GM23338 (cell line): ENCODE measurements around the gene LRMDA. TPM values are rescaled to one million over a fixed set of nuclear protein-coding genes. Genes with fewer than 3 reads are reported as not detected.

Experiments used
- ATAC-seq: fragments of 200-7000 bp; cut with Tn5 transposase; 3 replicates; pipeline ENCODE4 v1.9.1; 2020
- DNase-seq: peaks from one replicate; pipeline ENCODE4 v3.0.0-alpha.2; 2015; ENCODE audit warnings: low spot score
- H2AFZ ChIP-seq: fragments of 200-600 bp; sonication (generic); 2 replicates; pipeline ENCODE4 v1.8.0; 2016; ENCODE audit warnings: antibody characterized with exemption, mild to moderate bottlenecking, moderate library complexity
- H3F3A ChIP-seq: fragments of 200-600 bp; sonication (generic); replicated peaks from 2 replicates; pipeline ENCODE4 v1.8.0; 2017; ENCODE audit warnings: antibody characterized with exemption, mixed run types, low read depth
- H3K27ac ChIP-seq: fragments of 200-600 bp; sonication (generic); 2 replicates; pipeline ENCODE4 v1.6.1; 2016; ENCODE audit warnings: low read depth
- H3K27me3 ChIP-seq: fragments of 200-600 bp; sonication (generic); 2 replicates; pipeline ENCODE4 v1.8.0; 2016; ENCODE audit warnings: mild to moderate bottlenecking, mixed run types, moderate library complexity; ENCODE audit not compliant: insufficient read depth
- H3K36me3 ChIP-seq: fragments of 200-600 bp; sonication (generic); 2 replicates; pipeline ENCODE4 v1.8.0; 2016; ENCODE audit warnings: mild to moderate bottlenecking; ENCODE audit not compliant: insufficient read depth
- H3K4me1 ChIP-seq: fragments of 200-600 bp; sonication (generic); 2 replicates; pipeline ENCODE4 v1.8.0; 2016; ENCODE audit warnings: mild to moderate bottlenecking, moderate library complexity; ENCODE audit not compliant: insufficient read depth
- H3K4me2 ChIP-seq: fragments of 200-600 bp; sonication (generic); 2 replicates; pipeline ENCODE4 v1.7.1; 2017; ENCODE audit warnings: mixed run types
- H3K4me3 ChIP-seq: fragments of 200-600 bp; sonication (generic); 2 replicates; pipeline ENCODE4 v1.6.1; 2016; ENCODE audit warnings: mixed run types
- H3K79me2 ChIP-seq: fragments of 200-600 bp; sonication (generic); replicated peaks from 2 replicates; pipeline ENCODE4 v1.8.0; 2017; ENCODE audit warnings: mild to moderate bottlenecking; ENCODE audit not compliant: insufficient read depth
- H3K9me2 ChIP-seq: fragments of 200-600 bp; sonication (generic); 2 replicates; pipeline ENCODE4 v1.8.0; 2017; ENCODE audit not compliant: insufficient read depth
- H4K20me1 ChIP-seq: fragments of 200-600 bp; sonication (generic); replicated peaks from 2 replicates; pipeline ENCODE4 v1.8.0; 2017; ENCODE audit warnings: mild to moderate bottlenecking; ENCODE audit not compliant: insufficient read depth
- H3K27ac Mint-ChIP-seq: 2 replicates; pipeline ENCODE4 v1.8.0; 2020; ENCODE audit warnings: inconsistent platforms, mild to moderate bottlenecking, moderate library complexity, mixed read lengths
- H3K27me3 Mint-ChIP-seq: 3 replicates; pipeline ENCODE4 v1.8.0; 2022; ENCODE audit warnings: low read depth, mild to moderate bottlenecking, moderate library complexity, mixed read lengths, inconsistent platforms; ENCODE audit not compliant: insufficient read depth, poor library complexity
- H3K36me3 Mint-ChIP-seq: 3 replicates; pipeline ENCODE4 v1.8.0; 2021; ENCODE audit warnings: low read depth, mild to moderate bottlenecking, inconsistent platforms, moderate library complexity, mixed read lengths
- H3K4me1 Mint-ChIP-seq: 3 replicates; pipeline ENCODE4 v1.8.0; 2020; ENCODE audit warnings: mild to moderate bottlenecking, inconsistent platforms, mixed read lengths
- H3K4me3 Mint-ChIP-seq: 3 replicates; pipeline ENCODE4 v1.8.0; 2021; ENCODE audit warnings: moderate library complexity, mild to moderate bottlenecking, inconsistent platforms, mixed read lengths
- H3K9me3 Mint-ChIP-seq: 3 replicates; pipeline ENCODE4 v1.8.0; 2020; ENCODE audit warnings: moderate library complexity, mild to moderate bottlenecking, inconsistent platforms, mixed read lengths
- CREB1 ChIP-seq: fragments of 250-450 bp; sonication (Bioruptor Pico); IDR thresholded peaks from 2 replicates; pipeline ENCODE4 v1.5.0; 2020; ENCODE audit warnings: low read depth, mild to moderate bottlenecking, moderate library complexity
- EZH2 ChIP-seq: fragments of 200-600 bp; sonication (generic); IDR thresholded peaks from one replicate; pipeline ENCODE4 v1.8.0; 2017; ENCODE audit warnings: antibody characterized with exemption, mild to moderate bottlenecking, low read depth; ENCODE audit not compliant: unreplicated experiment
- EZH2phosphoT487 ChIP-seq: fragments of 200-600 bp; sonication (generic); IDR thresholded peaks from one replicate; pipeline ENCODE4 v1.8.1; 2018; ENCODE audit warnings: antibody characterized with exemption; ENCODE audit not compliant: unreplicated experiment
- NANOG ChIP-seq: IDR thresholded peaks from 2 replicates; pipeline ENCODE4 v1.6.1; 2016; ENCODE audit warnings: antibody characterized with exemption, borderline replicate concordance
- POLR2AphosphoS5 ChIP-seq: IDR thresholded peaks from 2 replicates; pipeline ENCODE4 v1.6.1; 2016; ENCODE audit warnings: antibody characterized with exemption, low read depth
- STAT1 ChIP-seq: IDR thresholded peaks from one replicate; pipeline ENCODE4 v1.6.1; 2016; ENCODE audit warnings: antibody characterized with exemption; ENCODE audit not compliant: unreplicated experiment
- ZNF114 ChIP-seq: fragments of 250-450 bp; sonication (Bioruptor Pico); IDR thresholded peaks from 2 replicates; pipeline ENCODE4 v1.5.0; 2020; ENCODE audit warnings: mild to moderate bottlenecking, moderate library complexity
- ZNF331 ChIP-seq: fragments of 250-450 bp; sonication (Bioruptor Pico); IDR thresholded peaks from 2 replicates; pipeline ENCODE4 v1.5.0; 2020; ENCODE audit warnings: low read depth, mild to moderate bottlenecking, moderate library complexity
- polyA plus RNA-seq: library from polyadenylated mRNA; unstranded; fragments of >200 nt; fragmentation: Nextera tagmentation; extraction: Ambion mirVana; gene quantifications from 2 replicates; pipeline ENCODE4 v1.2.1, GENCODE V29; 2016
- total RNA-seq: library from RNA; depleted of rRNA; stranded (reverse); fragments of >200 nt; shearing (Covaris generic); gene quantifications from 2 replicates; pipeline ENCODE4 v1.2.3, GENCODE V29; 2014
- TF ChIP-seq, protein P1 (sequence below): IDR thresholded peaks from 2 replicates; pipeline ENCODE4 v1.6.1; 2016; ENCODE audit warnings: antibody characterized with exemption
- TF ChIP-seq, protein P2 (sequence below), 2 experiments: fragments of 200-600 bp in 1 of 2; sonication (generic) in 1 of 2; conservative IDR thresholded peaks; 2 replicates each; pipeline versions ENCODE4 v1.5.1 to v1.6.1; 2016 to 2017; ENCODE audit warnings: antibody characterized with exemption in 2 of 2, low read depth in 2 of 2, mild to moderate bottlenecking in 2 of 2, moderate library complexity in 1 of 2
- TF ChIP-seq, protein P3 (sequence below): IDR thresholded peaks from one replicate; pipeline ENCODE4 v1.6.1; 2018; ENCODE audit warnings: antibody characterized with exemption; ENCODE audit not compliant: unreplicated experiment

LRMDA gene
- total and polyA plus RNA-seq, 2 experiments from 2014 or later = 0.90 to 1.8 TPM

DNA sequence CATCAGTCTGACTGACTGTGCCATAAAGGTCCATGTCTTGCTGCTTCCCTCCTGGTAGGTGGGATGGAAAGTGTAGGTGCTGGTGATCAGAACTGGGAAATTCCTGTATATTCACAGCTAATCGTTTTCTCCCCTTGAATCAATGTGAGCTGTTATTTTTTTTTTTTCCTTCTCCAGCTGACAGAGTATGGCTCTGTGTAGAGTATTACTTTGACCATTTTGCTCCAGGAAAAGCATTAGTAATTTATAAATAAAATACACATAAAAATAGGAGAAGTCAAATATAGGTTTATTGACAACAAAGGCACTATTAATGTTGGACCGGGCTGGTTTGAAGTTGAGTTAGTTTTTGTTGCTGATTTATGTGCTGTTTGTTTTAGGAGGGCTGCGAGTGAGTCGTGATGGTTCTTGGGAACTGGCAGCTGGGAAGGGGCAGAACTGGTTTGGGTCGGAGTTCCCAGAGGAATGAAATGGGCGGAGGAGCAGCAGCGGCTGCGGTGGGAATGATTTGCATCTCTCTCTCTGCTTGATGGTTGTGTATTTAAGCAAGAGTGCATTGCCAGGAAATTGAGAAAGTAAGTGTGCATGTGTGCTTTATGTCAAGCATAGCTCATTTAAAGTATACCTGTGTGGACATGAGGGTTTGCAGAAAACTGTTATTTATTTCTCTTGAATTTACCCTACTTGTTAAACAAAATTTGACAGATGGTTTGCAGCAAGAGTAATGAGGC, 80.9 kb downstream of the LRMDA start:
- Mint-ChIP-seq H3K4me3 (no peak overlapping the region), H3K36me3 (peaks cover 5% of the 10 kb centered on the region; the same call in 2 of the 3 replicates), H3K4me1 (peaks cover 13% of the 10 kb centered on the region), H3K27me3 (peaks cover 8% of the 10 kb centered on the region), H3K27ac (no peak overlapping the region), H3K9me3 (peaks cover 10% of the 10 kb centered on the region)
- no peaks in the 10 kb centered on the region for H3K79me2 ChIP-seq
- H3K9me2 ChIP-seq = no peaks in the 10 kb centered on the region
- H3K4me2 ChIP-seq = peak overlapping the region; percentile 58; the same call in 1 of the 2 replicates
- no peak overlapping the region for H2AFZ ChIP-seq
- DNase-seq (peak; percentile 60), ATAC-seq (peak; percentile 81)
- H3F3A ChIP-seq = no peaks in the 10 kb centered on the region
- H4K20me1 ChIP-seq = no peaks in the 10 kb centered on the region; the same call in 1 of the 2 replicates
- no peak overlapping the region for H3K4me3 ChIP-seq
- H3K4me1 ChIP-seq = peaks cover 10% of the 10 kb centered on the region; the same call in 1 of the 2 replicates
- H3K27ac ChIP-seq = no peak overlapping the region
- no peaks in the 10 kb centered on the region for H3K27me3 ChIP-seq
- no peaks in the 10 kb centered on the region for H3K36me3 ChIP-seq
- TF ChIP-seq NANOG (no peak), EZH2 (no peak), EZH2phosphoT487 (no peak), STAT1 (no peak), ZNF114 (CRISPR knock-in tag) (no peak), ZNF331 (CRISPR knock-in tag) (no peak), POLR2AphosphoS5 (no peak)
- TF ChIP-seq, protein P1, sequence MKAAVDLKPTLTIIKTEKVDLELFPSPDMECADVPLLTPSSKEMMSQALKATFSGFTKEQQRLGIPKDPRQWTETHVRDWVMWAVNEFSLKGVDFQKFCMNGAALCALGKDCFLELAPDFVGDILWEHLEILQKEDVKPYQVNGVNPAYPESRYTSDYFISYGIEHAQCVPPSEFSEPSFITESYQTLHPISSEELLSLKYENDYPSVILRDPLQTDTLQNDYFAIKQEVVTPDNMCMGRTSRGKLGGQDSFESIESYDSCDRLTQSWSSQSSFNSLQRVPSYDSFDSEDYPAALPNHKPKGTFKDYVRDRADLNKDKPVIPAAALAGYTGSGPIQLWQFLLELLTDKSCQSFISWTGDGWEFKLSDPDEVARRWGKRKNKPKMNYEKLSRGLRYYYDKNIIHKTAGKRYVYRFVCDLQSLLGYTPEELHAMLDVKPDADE = no peak
- TF ChIP-seq, protein P2, sequence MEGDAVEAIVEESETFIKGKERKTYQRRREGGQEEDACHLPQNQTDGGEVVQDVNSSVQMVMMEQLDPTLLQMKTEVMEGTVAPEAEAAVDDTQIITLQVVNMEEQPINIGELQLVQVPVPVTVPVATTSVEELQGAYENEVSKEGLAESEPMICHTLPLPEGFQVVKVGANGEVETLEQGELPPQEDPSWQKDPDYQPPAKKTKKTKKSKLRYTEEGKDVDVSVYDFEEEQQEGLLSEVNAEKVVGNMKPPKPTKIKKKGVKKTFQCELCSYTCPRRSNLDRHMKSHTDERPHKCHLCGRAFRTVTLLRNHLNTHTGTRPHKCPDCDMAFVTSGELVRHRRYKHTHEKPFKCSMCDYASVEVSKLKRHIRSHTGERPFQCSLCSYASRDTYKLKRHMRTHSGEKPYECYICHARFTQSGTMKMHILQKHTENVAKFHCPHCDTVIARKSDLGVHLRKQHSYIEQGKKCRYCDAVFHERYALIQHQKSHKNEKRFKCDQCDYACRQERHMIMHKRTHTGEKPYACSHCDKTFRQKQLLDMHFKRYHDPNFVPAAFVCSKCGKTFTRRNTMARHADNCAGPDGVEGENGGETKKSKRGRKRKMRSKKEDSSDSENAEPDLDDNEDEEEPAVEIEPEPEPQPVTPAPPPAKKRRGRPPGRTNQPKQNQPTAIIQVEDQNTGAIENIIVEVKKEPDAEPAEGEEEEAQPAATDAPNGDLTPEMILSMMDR (conservative IDR thresholded peaks at IDR 0.05; ENCODE audit: low read depth in 2 of 2) = no peak

DNA sequence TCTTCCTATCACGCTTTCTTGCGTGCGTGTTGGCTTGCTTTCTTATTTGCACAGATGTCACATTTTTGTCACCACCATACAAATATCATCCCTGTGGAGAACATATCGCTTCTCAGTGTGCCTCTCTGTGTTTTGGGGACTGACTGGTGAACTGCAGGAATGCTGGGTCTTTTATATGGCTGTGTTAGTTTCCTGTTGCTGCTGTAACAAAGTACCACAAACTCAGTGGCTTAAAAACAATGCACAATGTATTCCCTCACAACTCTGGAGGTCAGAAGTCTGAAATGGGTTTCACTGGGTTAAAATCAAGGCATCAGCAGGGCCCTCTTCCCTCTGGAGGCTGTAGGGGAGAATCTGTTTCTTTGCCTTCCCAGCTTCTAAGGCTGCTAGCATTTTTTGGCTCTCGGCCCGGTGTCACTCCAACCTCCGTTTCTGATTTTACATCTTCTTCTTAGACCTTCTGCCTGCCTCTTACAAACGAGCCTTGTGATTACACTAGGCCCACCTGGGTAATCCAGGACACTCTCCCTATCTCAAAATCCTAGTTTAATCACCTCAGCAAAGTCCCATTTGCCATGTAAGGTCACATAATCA, 82.0 kb downstream of the LRMDA start:
- Histone ChIP-seq H3K27ac (no peak overlapping the region), H3K79me2 (no peaks in the 10 kb centered on the region), H2AFZ (peak overlapping the region; percentile 52; the same call in 1 of the 2 replicates), H3K27me3 (no peaks in the 10 kb centered on the region; the same call in 1 of the 2 replicates), H3K4me1 (peaks cover 10% of the 10 kb centered on the region; the same call in 1 of the 2 replicates), H3F3A (no peaks in the 10 kb centered on the region), H3K4me2 (no peak overlapping the region), H3K36me3 (no peaks in the 10 kb centered on the region), H3K9me2 (no peaks in the 10 kb centered on the region), H3K4me3 (no peak overlapping the region), H4K20me1 (no peaks in the 10 kb centered on the region; the same call in 1 of the 2 replicates)
- Mint-ChIP-seq H3K4me3 (no peak overlapping the region), H3K27ac (no peak overlapping the region), H3K4me1 (peaks cover 13% of the 10 kb centered on the region), H3K27me3 (peaks cover 8% of the 10 kb centered on the region), H3K9me3 (peaks cover 10% of the 10 kb centered on the region), H3K36me3 (peaks cover 5% of the 10 kb centered on the region; the same call in 2 of the 3 replicates)
- DNase-seq = no peak
- no peak for ATAC-seq
- no peak for TF ChIP-seq POLR2AphosphoS5
- TF ChIP-seq, protein P3, sequence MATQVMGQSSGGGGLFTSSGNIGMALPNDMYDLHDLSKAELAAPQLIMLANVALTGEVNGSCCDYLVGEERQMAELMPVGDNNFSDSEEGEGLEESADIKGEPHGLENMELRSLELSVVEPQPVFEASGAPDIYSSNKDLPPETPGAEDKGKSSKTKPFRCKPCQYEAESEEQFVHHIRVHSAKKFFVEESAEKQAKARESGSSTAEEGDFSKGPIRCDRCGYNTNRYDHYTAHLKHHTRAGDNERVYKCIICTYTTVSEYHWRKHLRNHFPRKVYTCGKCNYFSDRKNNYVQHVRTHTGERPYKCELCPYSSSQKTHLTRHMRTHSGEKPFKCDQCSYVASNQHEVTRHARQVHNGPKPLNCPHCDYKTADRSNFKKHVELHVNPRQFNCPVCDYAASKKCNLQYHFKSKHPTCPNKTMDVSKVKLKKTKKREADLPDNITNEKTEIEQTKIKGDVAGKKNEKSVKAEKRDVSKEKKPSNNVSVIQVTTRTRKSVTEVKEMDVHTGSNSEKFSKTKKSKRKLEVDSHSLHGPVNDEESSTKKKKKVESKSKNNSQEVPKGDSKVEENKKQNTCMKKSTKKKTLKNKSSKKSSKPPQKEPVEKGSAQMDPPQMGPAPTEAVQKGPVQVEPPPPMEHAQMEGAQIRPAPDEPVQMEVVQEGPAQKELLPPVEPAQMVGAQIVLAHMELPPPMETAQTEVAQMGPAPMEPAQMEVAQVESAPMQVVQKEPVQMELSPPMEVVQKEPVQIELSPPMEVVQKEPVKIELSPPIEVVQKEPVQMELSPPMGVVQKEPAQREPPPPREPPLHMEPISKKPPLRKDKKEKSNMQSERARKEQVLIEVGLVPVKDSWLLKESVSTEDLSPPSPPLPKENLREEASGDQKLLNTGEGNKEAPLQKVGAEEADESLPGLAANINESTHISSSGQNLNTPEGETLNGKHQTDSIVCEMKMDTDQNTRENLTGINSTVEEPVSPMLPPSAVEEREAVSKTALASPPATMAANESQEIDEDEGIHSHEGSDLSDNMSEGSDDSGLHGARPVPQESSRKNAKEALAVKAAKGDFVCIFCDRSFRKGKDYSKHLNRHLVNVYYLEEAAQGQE = no peak
- TF ChIP-seq STAT1 = no peak
- TF ChIP-seq EZH2phosphoT487 = no peak
- TF ChIP-seq NANOG = no peak
- TF ChIP-seq, protein P1 = no peak
- TF ChIP-seq EZH2 = no peak
- no peak for TF ChIP-seq CREB1
